CD14-positive monocyte (primary cell): Measurements from ENCODE around the gene AGTPBP1. TPM values are rescaled to one million over a fixed set of nuclear protein-coding genes. Genes with fewer than 3 reads are reported as not detected.

Experiments used
- DNase-seq, 3 donors: peaks; one replicate each; pipeline ENCODE4 v3.0.0-alpha.2; 2011 to 2022
- H2AFZ ChIP-seq: 2 replicates; pipeline ENCODE4 v1.6.0; 2012; ENCODE audit warnings: mild to moderate bottlenecking, low read depth, low read length, inconsistent platforms; ENCODE audit not compliant: insufficient read depth, poor library complexity, severe bottlenecking
- H3K27ac ChIP-seq, 2 donors: 1 replicate in 1 of 2; 2 replicates in 1 of 2; pipeline ENCODE4 v1.5.1; 2012 to 2013; ENCODE audit warnings: low read length in 2 of 2, control low read depth in 1 of 2, inconsistent platforms in 1 of 2, low read depth in 1 of 2, mild to moderate bottlenecking in 1 of 2
- H3K27me3 ChIP-seq, 2 donors: one replicate each; pipeline versions ENCODE4 v1.6.0 to v1.6.1; 2011 to 2013; ENCODE audit warnings: low read length in 2 of 2; ENCODE audit not compliant: control insufficient read depth in 2 of 2, insufficient read depth in 2 of 2
- H3K36me3 ChIP-seq, 2 donors: replicated peaks in 1 of 2; 1 replicate in 1 of 2; 2 replicates in 1 of 2; pipeline versions ENCODE4 v1.5.1 to v1.6.1; 2012 to 2013; ENCODE audit warnings: low read length in 2 of 2, control low read depth in 1 of 2, inconsistent platforms in 1 of 2, mild to moderate bottlenecking in 1 of 2; ENCODE audit not compliant: insufficient read depth in 2 of 2, control insufficient read depth in 1 of 2
- H3K4me1 ChIP-seq, 2 donors: 1 replicate in 1 of 2; 2 replicates in 1 of 2; pipeline versions ENCODE4 v1.5.1 to v1.6.1; 2012 to 2013; ENCODE audit warnings: low read length in 2 of 2, control low read depth in 1 of 2, inconsistent platforms in 1 of 2, mild to moderate bottlenecking in 1 of 2, moderate library complexity in 1 of 2; ENCODE audit not compliant: insufficient read depth in 2 of 2, control insufficient read depth in 1 of 2
- H3K4me2 ChIP-seq: replicated peaks from 2 replicates; pipeline ENCODE3; 2012; ENCODE audit warnings: low read length, moderate library complexity, mild to moderate bottlenecking; ENCODE audit not compliant: poor library complexity, severe bottlenecking; ENCODE audit errors: extremely low read depth
- H3K4me3 ChIP-seq, 3 experiments: fragments of 200-600 bp in 1 of 3; sonication (generic) in 1 of 3; replicated peaks in 1 of 3; 1 replicate in 2 of 3; 2 replicates in 1 of 3; pipeline ENCODE4 v1.5.1; 2011 to 2013; ENCODE audit warnings: low read length in 3 of 3, mild to moderate bottlenecking in 3 of 3, control low read depth in 2 of 3, low read depth in 2 of 3, inconsistent platforms in 1 of 3, moderate library complexity in 1 of 3
- H3K79me2 ChIP-seq: 2 replicates; pipeline ENCODE4 v1.6.0; 2012; ENCODE audit warnings: mild to moderate bottlenecking, control low read depth, inconsistent platforms, low read length, moderate library complexity; ENCODE audit not compliant: insufficient read depth
- H3K9ac ChIP-seq: 2 replicates; pipeline ENCODE4 v1.6.0; 2017; ENCODE audit warnings: low read length, mild to moderate bottlenecking; ENCODE audit not compliant: insufficient read depth, poor library complexity, severe bottlenecking
- H3K9me3 ChIP-seq, 2 donors: replicated peaks in 1 of 2; 1 replicate in 1 of 2; 2 replicates in 1 of 2; pipeline versions ENCODE4 v1.5.1 to v1.6.1; 2012 to 2013; ENCODE audit warnings: low read length in 2 of 2, control low read depth in 1 of 2; ENCODE audit not compliant: control insufficient read depth in 1 of 2, insufficient read depth in 1 of 2
- H4K20me1 ChIP-seq: 2 replicates; pipeline ENCODE4 v1.6.0; 2012; ENCODE audit warnings: mild to moderate bottlenecking, low read length, control low read depth, moderate library complexity; ENCODE audit not compliant: insufficient read depth
- H3K27ac Mint-ChIP-seq, 7 donors: one replicate each; pipeline ENCODE4 v1.8.0; 2020; ENCODE audit warnings: mild to moderate bottlenecking in 7 of 7, mixed read lengths in 7 of 7, moderate library complexity in 6 of 7, inconsistent platforms in 2 of 7
- H3K27me3 Mint-ChIP-seq, 3 donors: one replicate each; pipeline ENCODE4 v1.8.0; 2021 to 2022; ENCODE audit warnings: low read depth in 3 of 3, mild to moderate bottlenecking in 3 of 3, mixed read lengths in 3 of 3, moderate library complexity in 3 of 3, inconsistent platforms in 1 of 3
- H3K36me3 Mint-ChIP-seq, 2 donors: one replicate each; pipeline ENCODE4 v1.8.0; 2020; ENCODE audit warnings: mixed read lengths in 2 of 2, inconsistent platforms in 1 of 2, mild to moderate bottlenecking in 1 of 2
- H3K4me1 Mint-ChIP-seq: one replicate; pipeline ENCODE4 v1.8.0; 2020; ENCODE audit warnings: mild to moderate bottlenecking, mixed read lengths
- H3K4me3 Mint-ChIP-seq, 2 donors: one replicate each; pipeline ENCODE4 v1.8.0; 2020; ENCODE audit warnings: mild to moderate bottlenecking in 2 of 2, mixed read lengths in 2 of 2, moderate library complexity in 1 of 2
- H3K9me3 Mint-ChIP-seq, 7 donors: one replicate each; pipeline ENCODE4 v1.8.0; 2020 to 2022; ENCODE audit warnings: mixed read lengths in 7 of 7, mild to moderate bottlenecking in 6 of 7, moderate library complexity in 6 of 7, inconsistent platforms in 2 of 7
- CTCF ChIP-seq: fragments of 200-600 bp; IDR thresholded peaks from one replicate; pipeline ENCODE4 v1.8.0; 2022; ENCODE audit warnings: antibody characterized with exemption, mild to moderate bottlenecking
- WGBS: methylation state at CpG from one replicate; pipeline ENCODE4 v1.1.5; 2013; ENCODE audit warnings: missing lambda C conversion rate; ENCODE audit not compliant: insufficient coverage; 5-methylcytosine and 5-hydroxymethylcytosine counted together
- intact Hi-C, 2 donors: fragments of 100-400 bp; cut with micrococcal nuclease; formaldehyde crosslinking; loops; one replicate each; pipeline versions ENCODE4 v1.15.0 to v1.15.1; 2023
- polyA plus RNA-seq, 3 donors: library from polyadenylated mRNA; depleted of rRNA in 1 of 3; unstranded in 2 of 3; stranded (reverse) in 1 of 3; fragments of 300-500 nt in 2 of 3; fragments of >200 nt in 1 of 3; fragmentation: Illumina TruSeq in 2 of 3; gene quantifications; 1 replicate in 2 of 3; 2 replicates in 1 of 3; pipeline ENCODE4 v1.2.3, GENCODE V29; 2012 to 2021

The AGTPBP1 gene
- polyA plus RNA-seq, 3 donors, result 55.6 to 90.3 (median 77.0) TPM

- H3K27me3 ChIP-seq, result no peaks in the 10 kb centered on the region
- intact Hi-C loops, result loop anchor here in 1 of 2 donors (10.0 kb wide), 1 partner anchor 1206 kb away; no protein-coding TSS in a partner anchor
- TF ChIP-seq CTCF, result no peak
Measured at GRCh38 chr9:85600675-85601263, 141.0 kb downstream of the AGTPBP1 start.

GRCh38 chr9:85599540-85600105 lies 142.1 kb downstream of the AGTPBP1 start:
- Mint-ChIP-seq H3K4me1 (peaks cover 2% of the 10 kb centered on the region), H3K27ac (no peak overlapping the region), H3K9me3 (peaks cover 0 to 2% (median 0%) of the 10 kb centered on the region in 7 donors), H3K27me3 (peaks cover 0 to 2% (median 0%) of the 10 kb centered on the region in 3 donors), H3K36me3 (peaks cover 53 to 69% of the 10 kb centered on the region in 2 donors), H3K4me3 (no peak overlapping the region)
- peaks cover 33% of the 10 kb centered on the region for H3K79me2 ChIP-seq
- no peak for TF ChIP-seq CTCF
- no peak for DNase-seq
- H4K20me1 ChIP-seq, result peaks cover 58% of the 10 kb centered on the region
- H3K9ac ChIP-seq, result no peak overlapping the region
- no peaks in the 10 kb centered on the region for H3K27me3 ChIP-seq
- no peak overlapping the region for H3K4me2 ChIP-seq
- WGBS, result 100% methylated on average over 1 of the region's 3 CpGs
- H3K9me3 ChIP-seq, result no peaks in the 10 kb centered on the region
- no peak overlapping the region for H3K4me3 ChIP-seq
- intact Hi-C loops, result loop anchor here in 1 of 2 donors (10.0 kb wide), 1 partner anchor 1205 kb away; no protein-coding TSS in a partner anchor
- H2AFZ ChIP-seq, result no peak overlapping the region
- no peaks in the 10 kb centered on the region for H3K4me1 ChIP-seq
- H3K27ac ChIP-seq, result peak overlapping the region in 1 of 2 donors; percentile 38
- peaks cover 43 to 73% of the 10 kb centered on the region in 2 donors for H3K36me3 ChIP-seq

More at GRCh38 chr9:85600675-85601263, 141.0 kb downstream of the AGTPBP1 start:
- H3K4me3 ChIP-seq, result no peak overlapping the region
- no peak overlapping the region for H3K4me2 ChIP-seq
- 93% methylated on average over 8 of the region's 8 CpGs for WGBS
- peaks cover 2% of the 10 kb centered on the region for H3K4me1 Mint-ChIP-seq
- H3K27ac ChIP-seq, result peak overlapping the region in 1 of 2 donors; percentile 38
- H3K36me3 Mint-ChIP-seq, result peaks cover 56 to 70% of the 10 kb centered on the region in 2 donors
- no peak overlapping the region for H2AFZ ChIP-seq
- H3K27me3 Mint-ChIP-seq, result peaks cover 0 to 2% (median 0%) of the 10 kb centered on the region in 3 donors
- peak overlapping the region in 4 of 7 donors; percentile 28 to 76 (median 74) for H3K27ac Mint-ChIP-seq
- no peaks in the 10 kb centered on the region for H3K9me3 ChIP-seq
- peaks cover 0 to 2% (median 0%) of the 10 kb centered on the region in 7 donors for H3K9me3 Mint-ChIP-seq
- H3K4me3 Mint-ChIP-seq, result no peak overlapping the region
- no peak overlapping the region for H3K9ac ChIP-seq
- peaks cover 65% of the 10 kb centered on the region for H4K20me1 ChIP-seq
- H3K4me1 ChIP-seq, result no peaks in the 10 kb centered on the region
- no peak for DNase-seq
- H3K36me3 ChIP-seq, result peaks cover 38 to 74% of the 10 kb centered on the region in 2 donors
- peaks cover 39% of the 10 kb centered on the region for H3K79me2 ChIP-seq
